ENCODE measurements around the gene KIFBP. TPM values are rescaled to one million over a fixed set of nuclear protein-coding genes. Genes with fewer than 3 reads are reported as not detected.

KIFBP gene
- polyA plus RNA-seq, 3 donors, result 0.52 to 4.0 (median 1.4) TPM

GRCh38 chr10:69042417-69042816 is 53.8 kb downstream of the KIFBP start:
- 76% methylated on average over 5 of the region's 5 CpGs for WGBS (ENCODE audit: insufficient coverage)
- Mint-ChIP-seq H3K4me3 (no peak overlapping the region), H3K9me3 (peaks cover 0 to 2% (median 0%) of the 10 kb centered on the region in 7 donors), H3K27me3 (ENCODE audit: low read depth in 3 of 3) (peaks cover 1 to 4% (median 3%) of the 10 kb centered on the region in 3 donors), H3K27ac (peak overlapping the region in 3 of 7 donors; percentile 63 to 69 (median 69)), H3K4me1 (peaks cover 54% of the 10 kb centered on the region), H3K36me3 (peaks cover 4 to 7% of the 10 kb centered on the region in 2 donors)
- Histone ChIP-seq H3K9me3 (replicated peaks in 1 of 2; ENCODE audit: control insufficient read depth in 1 of 2, insufficient read depth in 1 of 2, low read length in 2 of 2) (no peaks in the 10 kb centered on the region), H3K4me3 (replicated peaks in 1 of 3; ENCODE audit: low read depth in 2 of 3, low read length in 3 of 3) (no peak overlapping the region), H3K27ac (ENCODE audit: low read depth in 1 of 2, low read length in 2 of 2) (no peak overlapping the region), H3K4me2 (replicated peaks; ENCODE audit: extremely low read depth, low read length, poor library complexity, severe bottlenecking) (no peak overlapping the region), H3K9ac (ENCODE audit: insufficient read depth, low read length, poor library complexity, severe bottlenecking) (no peak overlapping the region), H3K36me3 (replicated peaks in 1 of 2; ENCODE audit: control insufficient read depth in 1 of 2, insufficient read depth in 2 of 2, low read length in 2 of 2) (no peaks in the 10 kb centered on the region), H4K20me1 (ENCODE audit: insufficient read depth, low read length) (no peaks in the 10 kb centered on the region), H3K79me2 (ENCODE audit: insufficient read depth, low read length) (peaks cover 22% of the 10 kb centered on the region), H3K27me3 (ENCODE audit: control insufficient read depth in 2 of 2, insufficient read depth in 2 of 2, low read length in 2 of 2) (no peaks in the 10 kb centered on the region), H3K4me1 (ENCODE audit: control insufficient read depth in 1 of 2, insufficient read depth in 2 of 2, low read length in 2 of 2) (peaks cover 49 to 52% of the 10 kb centered on the region in 2 donors), H2AFZ (ENCODE audit: insufficient read depth, low read depth, low read length, poor library complexity, severe bottlenecking) (no peak overlapping the region)
- no peak for DNase-seq
- intact Hi-C loops (cut with micrococcal nuclease), result no loop called here
- no peak for TF ChIP-seq CTCF (IDR thresholded peaks at IDR 0.05)

GRCh38 chr10:69042838-69043237 is 54.2 kb downstream of the KIFBP start:
- Histone ChIP-seq H3K4me1 (ENCODE audit: control insufficient read depth in 1 of 2, insufficient read depth in 2 of 2, low read length in 2 of 2) (peaks cover 54 to 57% of the 10 kb centered on the region in 2 donors), H3K79me2 (ENCODE audit: insufficient read depth, low read length) (peaks cover 24% of the 10 kb centered on the region)

More at GRCh38 chr10:69042838-69043237, 54.2 kb downstream of the KIFBP start:
- Histone ChIP-seq H3K9ac (ENCODE audit: insufficient read depth, low read length, poor library complexity, severe bottlenecking) (no peak overlapping the region), H4K20me1 (ENCODE audit: insufficient read depth, low read length) (no peaks in the 10 kb centered on the region), H2AFZ (ENCODE audit: insufficient read depth, low read depth, low read length, poor library complexity, severe bottlenecking) (no peak overlapping the region), H3K4me3 (replicated peaks in 1 of 3; ENCODE audit: low read depth in 2 of 3, low read length in 3 of 3) (no peak overlapping the region), H3K4me2 (replicated peaks; ENCODE audit: extremely low read depth, low read length, poor library complexity, severe bottlenecking) (no peak overlapping the region), H3K36me3 (replicated peaks in 1 of 2; ENCODE audit: control insufficient read depth in 1 of 2, insufficient read depth in 2 of 2, low read length in 2 of 2) (no peaks in the 10 kb centered on the region), H3K27me3 (ENCODE audit: control insufficient read depth in 2 of 2, insufficient read depth in 2 of 2, low read length in 2 of 2) (no peaks in the 10 kb centered on the region), H3K27ac (ENCODE audit: low read depth in 1 of 2, low read length in 2 of 2) (peak overlapping the region in 1 of 2 donors; percentile 100), H3K9me3 (replicated peaks in 1 of 2; ENCODE audit: control insufficient read depth in 1 of 2, insufficient read depth in 1 of 2, low read length in 2 of 2) (no peaks in the 10 kb centered on the region)
- Mint-ChIP-seq H3K4me3 (no peak overlapping the region), H3K9me3 (peaks cover 0 to 2% (median 0%) of the 10 kb centered on the region in 7 donors), H3K36me3 (peaks cover 4 to 7% of the 10 kb centered on the region in 2 donors), H3K27ac (peak overlapping the region in 6 of 7 donors; percentile 37 to 100 (median 56)), H3K27me3 (ENCODE audit: low read depth in 3 of 3) (peaks cover 0 to 4% (median 0%) of the 10 kb centered on the region in 3 donors), H3K4me1 (peaks cover 57% of the 10 kb centered on the region)
- no peak for TF ChIP-seq CTCF (IDR thresholded peaks at IDR 0.05)
- no peak for DNase-seq
- 99% methylated on average over 6 of the region's 6 CpGs for WGBS (ENCODE audit: insufficient coverage)
- intact Hi-C loops (cut with micrococcal nuclease), result no loop called here

Measured in CD14-positive monocyte (primary cell).